Esophagus squamous epithelium (tissue), 4 donors: ENCODE results near the gene SIGLEC7.

ENCODE experiments used
- POLR2A ChIP-seq, 4 donors: fragments of 450-650 bp; IDR thresholded peaks; one replicate each; pipeline ENCODE4 v1.6.1; 2017; ENCODE audit warnings: antibody characterized with exemption in 4 of 4, mild to moderate bottlenecking in 4 of 4, moderate library complexity in 3 of 4
- TF ChIP-seq, protein P1 (sequence below), 6 experiments: fragments of 450-650 bp in 4 of 6; fragments of 200-600 bp in 2 of 6; sonication (generic) in 2 of 6; IDR thresholded peaks; one replicate each; pipeline ENCODE4 v1.5.1; 2016 to 2019; ENCODE audit warnings: antibody characterized with exemption in 6 of 6, mild to moderate bottlenecking in 4 of 6, moderate library complexity in 4 of 6

DNA sequence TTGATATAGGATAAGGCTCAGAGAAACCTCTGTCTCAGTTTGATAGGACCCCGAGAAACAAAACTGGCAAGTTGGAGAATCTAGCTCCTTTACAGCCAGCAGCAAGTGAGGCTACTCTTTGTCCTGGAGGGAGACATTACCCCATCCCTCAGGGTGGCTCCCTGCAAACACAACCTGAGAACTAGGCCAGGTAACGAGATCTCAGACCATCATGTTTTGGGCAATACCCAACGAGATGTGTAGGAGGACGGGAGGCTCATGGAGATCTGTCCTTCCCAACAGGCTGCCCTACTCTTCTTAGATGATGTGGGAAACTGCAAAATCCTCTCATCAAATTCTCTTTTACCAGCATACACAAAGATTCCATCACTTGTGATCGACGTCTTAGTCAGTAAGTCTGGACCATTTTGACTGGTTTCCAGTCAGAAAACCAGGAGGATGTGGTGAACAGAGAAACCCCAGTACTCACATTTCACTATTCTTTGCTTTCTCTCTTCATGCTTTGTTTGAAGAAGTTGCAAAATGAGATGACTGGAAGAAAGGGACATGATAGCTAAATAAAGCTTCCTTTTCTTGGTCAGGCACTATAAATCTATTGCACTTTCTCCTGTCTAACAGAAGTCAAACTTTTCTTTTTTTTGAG lies 27.9 kb upstream of the SIGLEC7 start:
- TF ChIP-seq, protein P1, sequence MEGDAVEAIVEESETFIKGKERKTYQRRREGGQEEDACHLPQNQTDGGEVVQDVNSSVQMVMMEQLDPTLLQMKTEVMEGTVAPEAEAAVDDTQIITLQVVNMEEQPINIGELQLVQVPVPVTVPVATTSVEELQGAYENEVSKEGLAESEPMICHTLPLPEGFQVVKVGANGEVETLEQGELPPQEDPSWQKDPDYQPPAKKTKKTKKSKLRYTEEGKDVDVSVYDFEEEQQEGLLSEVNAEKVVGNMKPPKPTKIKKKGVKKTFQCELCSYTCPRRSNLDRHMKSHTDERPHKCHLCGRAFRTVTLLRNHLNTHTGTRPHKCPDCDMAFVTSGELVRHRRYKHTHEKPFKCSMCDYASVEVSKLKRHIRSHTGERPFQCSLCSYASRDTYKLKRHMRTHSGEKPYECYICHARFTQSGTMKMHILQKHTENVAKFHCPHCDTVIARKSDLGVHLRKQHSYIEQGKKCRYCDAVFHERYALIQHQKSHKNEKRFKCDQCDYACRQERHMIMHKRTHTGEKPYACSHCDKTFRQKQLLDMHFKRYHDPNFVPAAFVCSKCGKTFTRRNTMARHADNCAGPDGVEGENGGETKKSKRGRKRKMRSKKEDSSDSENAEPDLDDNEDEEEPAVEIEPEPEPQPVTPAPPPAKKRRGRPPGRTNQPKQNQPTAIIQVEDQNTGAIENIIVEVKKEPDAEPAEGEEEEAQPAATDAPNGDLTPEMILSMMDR (IDR thresholded peaks at IDR 0.05): no peak
- no peak for TF ChIP-seq POLR2A (IDR thresholded peaks at IDR 0.05)
